ENCODE results near the gene ZNF44.
"Not testable (repeated sequence)": the region's sequence is repeated elsewhere in the genome, so short reads cannot be mapped to it uniquely, and the experiment has no call there.

The ZNF44 gene

GRCh38 chr19:12294249-12295158, at the start of gene ZNF44:
Gene ZNF44, minus strand, starts transcription at chr19:12294883. Its CDS starts 189 bp downstream, at chr19:12294694.
- peak; percentile 94 for DNase-seq (ENCODE audit: low read depth)

DNA sequence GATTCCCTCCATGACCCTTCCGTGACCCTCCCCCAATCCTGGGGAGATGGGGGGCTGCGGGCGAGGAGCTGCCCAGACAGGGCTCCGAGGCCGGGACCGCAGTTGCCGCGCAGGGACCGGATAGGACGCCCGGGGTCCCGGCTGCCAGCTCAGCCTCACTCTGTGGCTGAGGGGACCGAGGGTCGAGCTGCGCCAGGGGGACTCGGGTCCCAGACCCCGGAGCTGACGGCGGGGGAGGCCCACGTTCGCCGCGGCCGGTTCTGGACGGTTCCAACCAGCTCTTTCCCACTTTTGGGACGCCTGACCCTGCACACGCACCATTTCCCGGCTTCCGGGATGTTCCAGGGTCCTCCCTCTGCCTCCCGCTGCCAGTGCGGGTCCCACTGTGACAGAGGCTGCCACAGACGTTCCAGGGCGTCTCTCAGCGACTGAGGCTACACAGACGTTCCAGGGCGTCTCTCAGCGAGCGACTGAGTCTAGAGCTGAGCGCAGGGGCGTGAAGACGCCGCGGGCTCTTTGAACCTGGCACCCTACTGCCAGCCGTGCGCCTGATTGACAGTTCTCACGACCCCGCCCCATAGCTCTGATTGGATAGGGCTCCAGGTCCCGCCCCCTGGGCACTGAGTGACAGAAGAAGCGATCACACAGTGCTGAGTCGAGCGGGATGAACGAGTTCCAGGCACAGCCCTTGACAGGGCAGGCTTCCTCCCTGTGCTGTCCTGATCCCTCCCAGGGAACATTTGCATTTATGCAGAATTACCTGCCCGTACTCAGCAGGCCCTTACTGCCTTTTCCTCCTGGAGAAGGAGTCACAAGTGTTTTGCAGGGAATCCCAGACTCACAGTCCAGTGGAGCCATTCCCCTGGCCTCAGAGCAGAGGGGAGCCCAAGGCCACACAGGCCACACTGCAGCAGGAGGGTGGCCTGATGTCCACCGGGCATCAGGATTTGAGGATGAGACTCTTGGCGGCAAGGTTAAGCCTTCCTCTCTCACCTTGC, 38.8 kb upstream of the ZNF44 start, which contains the start of gene ZNF563:
Gene ZNF563 (minus strand): TSS at position 472 of the 998 bp plus-strand sequence. CDS start 151 bp downstream, at position 321.
- DNase-seq (ENCODE audit: low read depth), result peak; percentile 98

DNA sequence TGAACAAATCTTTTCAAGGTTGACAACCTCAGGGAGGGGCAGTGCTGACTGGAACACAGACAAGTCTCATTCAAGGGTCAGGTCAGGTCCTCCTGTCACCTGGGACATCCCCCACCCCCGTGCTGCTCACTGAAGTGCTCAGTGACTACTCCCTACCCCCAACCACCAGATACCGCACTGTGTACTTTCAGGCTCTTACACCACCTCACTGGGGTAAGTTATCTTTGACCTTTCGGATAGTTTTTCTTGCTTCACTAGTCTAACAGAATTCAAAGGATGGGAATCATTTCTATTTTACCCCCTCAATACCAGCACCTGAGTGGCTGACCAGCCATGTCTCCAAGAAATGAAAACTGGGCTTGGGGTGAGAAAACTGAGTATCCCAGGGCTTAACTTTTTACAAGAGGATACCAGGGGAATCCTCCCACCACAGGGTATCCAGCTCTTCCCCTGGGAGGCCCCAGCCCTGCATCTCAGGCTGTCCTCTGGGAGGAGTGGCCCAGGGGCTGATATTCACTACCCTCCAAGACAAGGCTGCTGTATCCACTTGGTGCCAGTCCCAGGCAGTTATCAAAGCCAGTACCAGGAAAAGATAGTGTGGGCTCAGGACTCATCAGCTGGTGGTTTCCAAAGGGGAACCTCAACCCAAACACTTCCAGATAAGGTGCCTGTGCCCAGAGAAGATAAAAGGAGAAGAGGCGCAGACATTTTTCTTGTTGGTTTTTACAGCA, 36.7 kb upstream of the ZNF44 start:
- peak; percentile 73 for DNase-seq (ENCODE audit: low read depth)

GRCh38 chr19:12330340-12330739, 35.7 kb upstream of the ZNF44 start:
- DNase-seq (ENCODE audit: low read depth), result no peak

DNA sequence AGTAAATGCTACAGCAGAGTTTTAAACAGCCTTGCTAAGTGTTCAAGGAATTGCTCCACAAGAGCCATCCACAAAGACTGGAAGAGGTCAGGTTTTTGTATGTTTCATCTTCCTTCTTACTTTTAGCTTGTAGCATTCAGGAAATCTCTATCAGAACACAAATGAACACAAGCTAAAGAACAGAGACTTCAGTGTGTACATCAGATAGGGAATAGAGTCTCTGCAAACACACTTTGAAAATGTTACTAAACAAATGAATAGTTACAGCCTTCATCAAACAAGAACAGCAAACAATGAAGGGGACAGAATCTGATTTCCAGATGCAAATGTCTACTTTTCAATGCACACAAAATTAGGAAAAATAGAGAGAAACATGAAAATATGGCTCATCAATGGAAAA, 31.0 kb upstream of the ZNF44 start:
- DNase-seq (ENCODE audit: low read depth), result no peak

GRCh38 chr19:12318782-12319413, 24.2 kb upstream of the ZNF44 start:
- DNase-seq (ENCODE audit: low read depth), result no peak

DNA sequence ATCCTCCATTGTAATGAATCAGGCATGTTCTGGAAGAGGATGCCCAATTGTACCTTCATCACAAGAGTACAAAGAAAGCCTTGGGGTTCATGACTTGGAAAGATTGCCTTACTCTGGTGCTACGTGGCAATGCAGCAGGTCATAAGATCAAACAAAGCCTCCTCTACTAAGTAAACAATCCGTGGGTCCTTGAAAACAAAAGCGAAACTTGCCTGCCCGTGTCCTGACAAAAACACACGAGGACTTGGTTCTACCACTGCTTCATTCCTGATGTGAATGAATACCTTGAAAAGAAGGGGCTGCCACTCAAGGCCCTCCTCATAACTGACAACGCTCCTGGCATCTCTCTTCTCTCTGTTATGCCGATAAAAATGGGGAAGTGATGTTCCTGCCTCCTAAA, 19.9 kb upstream of the ZNF44 start:
- no peak for DNase-seq (ENCODE audit: low read depth)

- DNase-seq (ENCODE audit: low read depth), result not testable (repeated sequence)
These were observed 14.2 kb upstream of the ZNF44 start for GRCh38 chr19:12308891-12309290.

GRCh38 chr19:12295191-12295590, 508 bp upstream of the ZNF44 start:
- no peak for DNase-seq (ENCODE audit: low read depth)

- peak; percentile 32 for DNase-seq (ENCODE audit: low read depth)
These were observed 870 bp downstream of the ZNF44 start for GRCh38 chr19:12293777-12294248.

DNA sequence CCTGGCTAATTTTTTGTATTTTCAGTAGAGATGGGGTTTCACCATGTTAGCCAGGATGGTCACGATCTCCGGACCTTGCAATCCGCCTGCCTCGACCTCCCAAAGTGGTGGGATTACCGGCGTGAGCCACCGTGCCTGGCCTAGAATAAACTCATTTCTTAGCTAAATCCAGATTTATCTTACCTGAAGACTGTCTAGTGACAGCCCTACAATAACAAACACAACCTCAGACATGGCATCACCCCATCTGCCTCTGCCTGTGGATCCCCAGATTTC, 5.0 kb downstream of the ZNF44 start:
- no peak for DNase-seq (ENCODE audit: low read depth)

DNA sequence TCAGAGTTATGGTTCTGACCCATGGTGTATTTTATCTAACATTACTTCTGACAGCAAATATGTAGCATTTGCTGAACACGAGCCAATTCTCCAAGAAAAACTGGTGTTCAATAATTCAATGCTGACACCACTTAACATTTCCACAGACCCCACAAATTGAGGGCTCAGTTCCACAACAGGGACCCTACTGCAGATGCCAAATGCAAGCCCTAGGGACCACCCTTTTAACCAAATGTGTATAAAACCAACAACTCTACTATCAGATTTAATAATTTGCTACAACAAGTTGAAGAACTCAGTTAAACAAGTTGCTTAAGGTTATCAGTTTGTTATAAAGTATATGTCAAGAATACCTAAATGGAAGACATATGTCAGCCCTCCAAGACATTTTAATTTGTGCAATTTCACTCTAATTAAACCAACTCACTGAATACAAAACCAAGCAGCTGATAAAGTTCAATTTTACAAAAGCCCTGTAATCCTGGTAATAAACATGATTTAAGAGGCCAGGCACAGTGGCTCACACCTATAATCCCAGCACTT, 6.7 kb downstream of the ZNF44 start:
- DNase-seq (ENCODE audit: low read depth), result no peak

GRCh38 chr19:12284631-12285030, 10.1 kb downstream of the ZNF44 start:
- no peak for DNase-seq (ENCODE audit: low read depth)

GRCh38 chr19:12284226-12284625, 10.5 kb downstream of the ZNF44 start:
- DNase-seq (ENCODE audit: low read depth), result no peak

GRCh38 chr19:12278713-12279112, 16.0 kb downstream of the ZNF44 start:
- DNase-seq (ENCODE audit: low read depth), result no peak

DNA sequence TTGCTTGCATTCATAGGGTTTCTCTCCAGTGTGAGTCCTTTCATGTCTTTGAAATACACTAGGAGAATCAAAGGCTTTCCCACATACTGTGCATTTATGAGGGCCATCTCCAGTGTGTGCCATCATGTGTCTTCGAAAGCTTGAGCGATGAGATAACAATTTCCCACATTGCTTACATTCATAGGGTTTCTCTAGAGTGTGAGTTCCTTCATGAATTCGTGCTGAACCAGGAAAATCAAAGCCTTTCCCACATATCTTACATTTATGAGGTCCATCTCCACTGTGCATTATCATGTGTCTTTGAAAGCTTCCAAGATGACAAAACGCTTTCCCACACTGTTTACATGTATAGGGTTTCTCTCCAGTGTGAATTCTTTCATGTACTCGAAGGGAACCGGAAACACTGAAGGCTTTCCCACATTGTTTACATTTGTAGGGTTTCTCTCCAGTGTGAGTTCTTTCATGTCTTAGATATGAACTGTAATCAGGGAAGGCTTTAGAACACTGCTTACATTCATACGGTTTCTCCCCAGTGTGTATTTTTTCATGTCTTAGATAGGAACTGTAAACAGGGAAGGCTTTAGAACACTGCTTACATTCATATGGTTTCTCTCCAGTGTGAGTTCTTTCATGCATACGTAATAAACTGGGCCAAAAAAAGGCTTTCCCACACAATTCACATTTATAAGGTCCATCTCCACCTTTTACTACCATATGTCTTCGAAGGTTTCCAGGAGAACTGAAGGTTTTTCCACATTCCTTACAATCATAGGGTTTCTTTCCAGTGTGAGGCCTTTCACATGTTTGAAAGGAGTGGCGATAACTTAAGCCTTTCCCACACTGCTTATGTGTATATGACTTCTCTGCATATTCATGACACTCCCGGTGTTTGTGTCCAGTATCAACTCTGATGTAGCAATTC, 21.4 kb downstream of the ZNF44 start:
- no peak for DNase-seq (ENCODE audit: low read depth)

DNA sequence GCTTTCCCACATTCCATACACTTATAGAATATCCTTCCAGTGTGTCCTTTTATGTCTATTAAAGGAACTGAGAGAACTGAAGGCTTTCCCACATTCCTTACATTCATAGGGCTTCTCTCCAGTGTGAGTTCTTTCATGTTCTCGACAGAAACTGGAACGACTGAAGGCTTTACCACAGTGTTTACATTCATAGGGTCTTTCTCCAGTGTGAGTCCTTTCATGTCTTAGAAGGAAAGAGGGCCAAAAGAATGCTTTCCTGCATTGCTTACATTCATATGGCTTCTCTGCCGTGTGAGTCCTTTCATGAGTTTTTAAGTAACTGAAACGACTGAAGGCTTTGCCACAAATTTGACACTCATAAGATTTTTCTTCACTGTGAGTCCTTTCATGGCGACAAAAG, 22.3 kb downstream of the ZNF44 start:
- DNase-seq (ENCODE audit: low read depth), result no peak

- DNase-seq (ENCODE audit: low read depth), result no peak
These were observed 23.8 kb downstream of the ZNF44 start for GRCh38 chr19:12270854-12271253.

GRCh38 chr19:12265921-12266704, 28.6 kb downstream of the ZNF44 start:
- DNase-seq (ENCODE audit: low read depth), result no peak
